ENCODE data around the gene AQR. TPM values are rescaled to one million over a fixed set of nuclear protein-coding genes. Genes with fewer than 3 reads are reported as not detected.

AQR gene
- total and polyA plus RNA-seq, 2 of the 4 experiments (the other 2 are of a cell fraction), result 17.9 to 29.6 TPM

- no peaks in the 10 kb centered on the region for H3K36me3 ChIP-seq (ENCODE audit: control insufficient read depth, insufficient read depth, low read length)
- H3K27me3 ChIP-seq (ENCODE audit: control insufficient read depth, insufficient read depth, low read length), result no peaks in the 10 kb centered on the region
- no peak overlapping the region for H2AK9ac ChIP-seq (replicated peaks; ENCODE audit: low read depth, low read length, poor library complexity)
- ATAC-seq (ENCODE audit: low read depth) (peak; percentile 33), DNase-seq (peak; percentile 95)
- no peak overlapping the region for H3K4me2 ChIP-seq (ENCODE audit: low read depth, low read length)
- no peak overlapping the region for H4K91ac ChIP-seq (ENCODE audit: insufficient read depth, low read depth, low read length)
- H2BK5ac ChIP-seq (ENCODE audit: low read depth, low read length, poor library complexity, severe bottlenecking), result peak overlapping the region; percentile 99
- intact Hi-C loops (cut with micrococcal nuclease), result loop anchor here (5.0 kb wide), 1 partner anchor 85 kb away; no protein-coding TSS in a partner anchor
- H3K27ac ChIP-seq (ENCODE audit: insufficient read depth, low read length), result peak overlapping the region; percentile 27; the same call in 1 of the 2 replicates
- H3K9me3 ChIP-seq (ENCODE audit: control insufficient read depth, insufficient read depth, low read length), result no peaks in the 10 kb centered on the region
- H3K56ac ChIP-seq (ENCODE audit: extremely low read depth, insufficient read depth, low read length), result no peak overlapping the region
- in situ Hi-C loops (cut with MboI; ENCODE audit: low sequenced_read_pairs), result no loop called here
- no peak overlapping the region for H3K18ac ChIP-seq (ENCODE audit: low read depth, low read length)
- ChIA-PET POLR2A (ENCODE audit: unreplicated experiment) (interaction anchor here (0.6 kb wide), 1 partner anchor 33 kb away, joined by 9 read pairs; no protein-coding TSS in a partner anchor), CTCF (interaction anchor here (1.0 kb wide), 1 partner anchor 118 kb away, joined by 6 read pairs; no protein-coding TSS in a partner anchor)
- no peak overlapping the region for H2AK5ac ChIP-seq (ENCODE audit: low read depth, low read length)
- 0 out of 4 replicates have a peak overlapping the region, but pooled peaks of 1 of the 2 experiments have one; percentile 5 for H4K8ac ChIP-seq (ENCODE audit: low read depth in 2 of 2, low read length in 2 of 2)
- no peak overlapping the region for H3K23ac ChIP-seq (ENCODE audit: low read depth, low read length)
- no peaks in the 10 kb centered on the region for H4K20me1 ChIP-seq (ENCODE audit: insufficient read depth, low read length)
- H3K79me1 ChIP-seq (ENCODE audit: low read depth in 1 of 2, low read length in 2 of 2), result peaks cover 0 to 3% of the 10 kb centered on the region in 2 experiments; a peak in 1 of 4 replicates
- H4K5ac ChIP-seq (ENCODE audit: low read depth, low read length), result no peak overlapping the region
- peaks cover 23% of the 10 kb centered on the region for H3K4me1 ChIP-seq (ENCODE audit: control insufficient read depth, insufficient read depth, low read length)
- H3K4me3 ChIP-seq (ENCODE audit: insufficient read depth, low read depth, low read length), result no peak overlapping the region
- WGBS, 2 experiments (ENCODE audit: extremely low coverage in 2 of 2, insufficient read length in 1 of 2), result no CpG with 5 or more reads among the region's 1 CpG
- H2BK120ac ChIP-seq (ENCODE audit: low read depth, low read length), result peak overlapping the region; percentile 93; the same call in 1 of the 2 replicates
- no TSS peak for BruUV-seq (replicated peaks)
- dilution Hi-C loops (cut with HindIII; ENCODE audit: low sequenced_read_pairs, unreplicated experiment), result no loop called here
- no peak for TF ChIP-seq RAD21 (IDR thresholded peaks at IDR 0.05; ENCODE audit: low read length)
- 0 out of 2 replicates have a peak, but pooled peaks have one; percentile 29 for TF ChIP-seq BHLHE40 (IDR thresholded peaks at IDR 0.05; ENCODE audit: low read depth, low read length)
- TF ChIP-seq FOS (IDR thresholded peaks at IDR 0.05; ENCODE audit: low read depth, low read length), result peak; percentile 47; the same call in 1 of the 2 replicates
- peak; percentile 55; the same call in 1 of the 2 replicates for TF ChIP-seq USF2 (IDR thresholded peaks at IDR 0.05; ENCODE audit: low read depth, low read length)
- TF ChIP-seq SMC3 (IDR thresholded peaks at IDR 0.05; ENCODE audit: low read depth, low read length), result no peak
- H3K4ac ChIP-seq (ENCODE audit: low read depth, low read length), result no peak overlapping the region
- no peak overlapping the region for H2AFZ ChIP-seq (replicated peaks; ENCODE audit: low read length, poor library complexity)
- no peak overlapping the region for H3K14ac ChIP-seq (replicated peaks; ENCODE audit: low read depth, low read length)
- peaks cover 13% of the 10 kb centered on the region for H3K9me1 ChIP-seq (ENCODE audit: insufficient read depth, low read length)
- H2BK20ac ChIP-seq (ENCODE audit: low read depth, low read length), result no peak overlapping the region
- H2BK15ac ChIP-seq (ENCODE audit: low read depth, low read length), result no peak overlapping the region; the same call in 2 of the 3 replicates
- no peak overlapping the region for H3K9ac ChIP-seq (ENCODE audit: low read depth, low read length)
Measured at GRCh38 chr15:34812369-34812768, 157.2 kb downstream of the AQR start.

Measured in IMR-90 (cell line).